Epithelial cell of proximal tubule (primary cell): ENCODE data around the gene SLCO2A1. TPM values are rescaled to one million over a fixed set of nuclear protein-coding genes. Genes with fewer than 3 reads are reported as not detected.

Experiments used
- DNase-seq: peaks from one replicate; pipeline ENCODE4 v3.0.0-alpha.2; 2011; ENCODE audit warnings: low read depth
- H3K4me3 ChIP-seq: 2 replicates; pipeline ENCODE4 v1.5.1; 2011; ENCODE audit warnings: low read depth, mild to moderate bottlenecking, low read length
- CTCF ChIP-seq: conservative IDR thresholded peaks from 2 replicates; pipeline ENCODE4 v1.5.1; 2012; ENCODE audit warnings: low read depth, mild to moderate bottlenecking, low read length
- total RNA-seq: library from RNA; depleted of rRNA; stranded (reverse); fragments of >200 nt; gene quantifications from 2 replicates; pipeline ENCODE4 v1.2.3, GENCODE V29; 2015

Gene SLCO2A1
- total RNA-seq, 1 donor from 2014 or later: 0.75 TPM

GRCh38 chr3:133890972-133891644 is 138.6 kb downstream of the SLCO2A1 start:
- DNase-seq: no peak
- H3K4me3 ChIP-seq: no peak overlapping the region
- TF ChIP-seq CTCF: no peak

GRCh38 chr3:133890037-133890436 is 139.7 kb downstream of the SLCO2A1 start:
- H3K4me3 ChIP-seq: no peak overlapping the region
- DNase-seq: no peak
- TF ChIP-seq CTCF: no peak

- H3K4me3 ChIP-seq: no peak overlapping the region
- DNase-seq: no peak
- no peak for TF ChIP-seq CTCF
Observed at GRCh38 chr3:133888726-133889340, 140.9 kb downstream of the SLCO2A1 start.

GRCh38 chr3:133887803-133888703 is 141.7 kb downstream of the SLCO2A1 start:
- no peak overlapping the region for H3K4me3 ChIP-seq
- TF ChIP-seq CTCF: no peak
- DNase-seq: no peak

- H3K4me3 ChIP-seq: no peak overlapping the region
- TF ChIP-seq CTCF: no peak
- no peak for DNase-seq
Observed at GRCh38 chr3:133887074-133887802, 142.5 kb downstream of the SLCO2A1 start.

GRCh38 chr3:133886031-133886722 is 143.5 kb downstream of the SLCO2A1 start:
- H3K4me3 ChIP-seq: no peak overlapping the region
- DNase-seq: no peak
- no peak for TF ChIP-seq CTCF
